GOT3 (cell line): Measurements from ENCODE around the gene NAALADL2.

Source experiments
- DNase-seq: peaks from one replicate; lab custom pipeline; 2025; ENCODE audit warnings: mixed read lengths; lab: John Stamatoyannopoulos, UW

Gene NAALADL2

DNA sequence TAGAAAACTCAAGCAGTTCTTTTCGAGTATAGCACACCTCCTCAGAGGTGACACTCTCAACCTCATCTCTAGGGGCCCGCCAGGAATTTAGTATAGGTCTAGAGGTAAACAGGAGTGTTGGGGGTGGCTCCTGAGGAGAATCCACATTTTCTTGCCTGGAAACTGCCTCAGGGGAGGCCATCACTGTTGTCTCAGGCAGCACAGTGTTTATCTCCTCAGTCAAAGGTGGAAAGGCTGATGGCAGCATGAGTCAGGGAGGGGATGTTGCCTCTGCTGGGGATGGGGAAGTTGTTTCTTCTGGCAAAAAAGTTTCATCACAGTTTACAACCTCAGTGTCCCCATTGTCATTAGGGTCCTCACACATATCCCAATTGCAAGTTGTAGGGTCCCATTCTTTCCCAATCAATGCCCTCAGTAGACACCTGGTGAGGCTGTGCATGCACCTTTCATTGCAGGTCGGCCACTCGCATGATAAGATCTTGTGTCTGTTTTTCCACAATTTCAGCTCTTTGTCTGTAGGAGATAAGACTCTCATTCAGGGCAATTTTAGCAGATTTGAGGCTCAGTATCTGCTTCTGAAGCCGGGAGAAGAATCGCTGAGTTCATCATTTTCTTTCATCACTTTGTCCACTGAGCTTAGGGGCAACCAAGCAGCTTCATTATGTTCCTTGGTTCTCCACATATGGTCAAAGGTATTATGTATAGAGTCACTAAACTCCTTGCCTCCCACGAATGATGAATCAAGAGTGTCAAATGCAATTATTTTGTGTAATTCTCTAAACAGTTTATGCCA is 25.8 kb downstream of the NAALADL2 start:
- no peak for DNase-seq

DNA sequence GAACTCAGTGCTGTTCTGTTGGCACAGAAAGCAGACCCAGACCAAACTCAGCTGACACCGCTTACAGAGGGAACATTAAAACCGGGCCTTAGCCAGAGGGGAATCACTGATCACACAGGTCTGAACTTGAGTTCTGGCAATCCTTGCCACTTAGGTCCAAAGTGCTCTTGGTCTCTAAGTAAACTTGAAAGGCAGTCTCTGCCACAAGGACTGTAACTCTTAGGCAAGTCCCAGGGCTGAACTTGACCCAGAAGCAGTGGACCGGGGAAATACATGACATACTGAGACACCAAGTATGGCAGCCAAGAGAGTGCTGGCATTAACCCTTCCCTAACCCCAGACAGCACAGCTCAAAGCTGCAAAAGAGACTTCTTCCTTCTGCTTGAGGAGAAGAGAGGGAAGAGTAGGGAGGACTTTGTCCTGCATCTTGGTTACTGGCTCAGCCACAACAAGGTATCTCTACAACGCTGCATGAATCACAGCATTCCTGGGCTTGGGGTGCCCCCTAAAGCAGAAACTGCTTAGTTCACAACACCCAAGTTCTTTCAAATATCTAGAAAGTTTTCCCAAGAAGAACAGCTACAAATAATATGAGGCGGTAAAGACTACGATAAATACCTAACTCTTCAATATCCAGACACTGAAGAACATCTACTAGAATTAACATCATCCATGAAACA is 32.5 kb downstream of the NAALADL2 start:
- DNase-seq, result no peak

DNA sequence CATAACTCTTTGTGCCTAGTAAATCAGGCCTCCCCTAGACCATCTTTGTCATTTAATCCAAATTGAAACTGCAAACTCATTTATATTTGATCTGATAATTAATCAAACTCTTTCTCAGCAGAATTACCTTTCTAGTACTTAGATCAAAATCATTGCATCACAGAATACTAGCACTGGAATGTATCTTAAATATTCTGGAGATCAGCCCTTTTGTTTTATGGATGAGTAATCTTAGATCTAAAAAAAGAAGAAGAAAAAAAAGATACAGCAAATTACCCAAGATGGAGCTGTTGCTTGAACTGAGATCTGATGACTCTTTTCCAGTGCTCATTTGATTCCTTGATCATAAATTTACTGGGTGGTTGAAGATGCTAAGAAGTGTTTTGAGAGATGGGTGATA is 47.9 kb downstream of the NAALADL2 start:
- DNase-seq, result no peak

DNA sequence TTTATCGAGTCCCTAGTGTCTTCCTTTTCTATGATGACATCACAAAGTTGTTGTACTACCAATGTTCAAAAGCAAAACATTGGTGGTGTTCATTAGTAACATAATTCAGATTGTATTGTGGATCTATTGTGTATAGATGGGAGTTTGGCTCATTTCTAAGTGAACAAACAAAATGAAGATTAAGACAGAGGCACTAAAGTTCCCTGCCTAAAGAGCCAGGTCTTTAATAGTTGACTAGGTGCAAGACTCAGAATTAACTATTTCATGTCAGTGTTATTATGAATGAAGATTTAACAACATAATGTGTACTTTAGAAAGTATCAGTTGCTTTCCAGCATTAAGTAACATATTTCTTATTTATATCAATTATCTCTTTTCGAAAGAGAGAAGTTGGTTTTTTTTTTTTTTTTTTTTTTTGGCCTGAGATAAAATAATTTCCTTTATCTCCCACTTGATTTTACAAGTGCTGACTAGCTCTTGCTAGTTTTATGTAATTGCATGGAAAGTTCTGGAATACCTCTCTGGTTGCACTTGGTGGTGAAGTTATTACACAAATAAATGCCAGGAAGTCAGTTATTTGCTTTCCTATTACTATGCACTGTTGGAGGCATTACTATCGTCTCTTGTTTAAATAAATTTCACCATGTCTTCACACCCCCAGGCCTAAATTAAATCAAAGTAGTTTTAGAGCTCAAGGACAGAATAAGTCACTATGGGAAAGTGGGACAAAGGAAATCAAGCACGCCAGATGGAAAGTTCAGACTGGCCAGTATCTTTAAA is 48.7 kb downstream of the NAALADL2 start:
- no peak for DNase-seq

DNA sequence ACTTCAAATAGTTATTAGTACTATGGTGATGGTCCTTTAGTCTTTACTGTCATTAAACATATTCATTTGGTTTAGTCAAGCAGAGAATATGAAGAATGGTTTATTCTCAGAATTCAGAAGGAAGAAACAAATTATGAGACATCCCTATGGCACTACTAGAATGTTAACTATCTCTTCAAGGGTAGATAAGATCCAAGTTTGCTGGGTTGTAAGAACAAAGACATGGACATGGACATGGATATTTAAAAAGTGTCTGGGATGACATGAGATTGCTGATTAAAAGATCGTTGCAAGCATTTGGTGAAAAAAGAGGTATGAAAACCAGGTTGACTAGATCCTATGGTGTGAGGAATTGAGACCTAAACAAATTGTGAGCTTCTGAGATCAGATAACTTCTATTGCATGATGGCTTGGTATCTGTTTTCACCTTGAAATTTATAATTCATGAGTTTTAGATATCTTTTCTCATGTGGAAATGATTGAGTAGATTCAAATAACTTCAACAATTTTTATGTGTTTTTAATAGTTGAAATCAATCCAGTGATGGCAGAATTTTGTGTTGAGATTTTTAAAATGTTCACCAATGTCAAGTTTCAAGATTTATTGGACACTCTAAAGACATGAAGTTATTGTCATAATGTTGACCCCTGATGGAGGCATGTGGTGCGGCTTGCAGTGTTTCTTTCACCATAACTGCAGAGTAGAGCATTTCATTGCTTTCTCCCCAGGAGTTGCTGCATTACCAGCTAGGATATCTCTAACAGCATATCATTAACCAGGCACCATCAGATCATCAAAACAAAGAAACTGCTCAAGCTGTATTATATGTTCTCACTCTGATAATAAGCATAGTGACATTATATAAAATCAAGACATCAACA is 72.6 kb downstream of the NAALADL2 start:
- DNase-seq, result no peak

DNA sequence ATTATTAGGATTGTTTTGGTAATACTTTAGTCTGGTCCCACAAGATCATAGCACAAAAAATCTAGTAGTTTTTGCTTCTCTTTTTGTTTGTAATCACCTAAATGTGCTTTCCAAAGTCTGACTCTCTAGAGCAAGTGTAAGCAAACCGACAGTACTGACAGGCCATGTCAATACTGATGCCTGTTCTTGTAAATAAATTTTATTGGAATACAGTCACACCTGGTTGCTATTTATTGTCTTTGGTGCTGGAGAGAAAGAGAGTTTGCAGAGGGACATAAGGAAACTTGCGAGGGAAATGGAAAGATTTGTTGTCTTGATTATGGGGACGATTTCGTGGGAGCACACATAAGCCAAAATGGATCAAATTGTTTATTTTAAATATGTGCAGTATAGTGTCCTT is 77.5 kb downstream of the NAALADL2 start:
- DNase-seq, result no peak

DNA sequence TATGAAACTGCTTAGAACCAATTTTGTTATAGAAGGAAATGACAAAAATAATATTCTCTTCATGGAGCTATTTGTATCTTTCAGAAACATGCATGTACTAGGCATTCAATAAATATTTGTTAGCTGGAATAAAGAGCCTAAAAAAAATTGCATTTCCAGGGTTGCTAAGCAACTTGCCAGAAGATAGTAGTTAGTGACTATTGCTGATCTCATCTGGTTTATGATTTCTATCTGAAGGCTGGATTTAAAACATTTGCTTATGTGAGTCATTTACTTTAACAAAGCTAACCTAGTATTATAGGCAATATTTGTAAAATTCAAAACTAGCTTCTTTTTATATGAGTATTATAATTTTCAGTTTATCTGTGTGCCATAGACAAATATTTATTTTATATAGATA is 78.3 kb downstream of the NAALADL2 start:
- DNase-seq, result no peak

DNA sequence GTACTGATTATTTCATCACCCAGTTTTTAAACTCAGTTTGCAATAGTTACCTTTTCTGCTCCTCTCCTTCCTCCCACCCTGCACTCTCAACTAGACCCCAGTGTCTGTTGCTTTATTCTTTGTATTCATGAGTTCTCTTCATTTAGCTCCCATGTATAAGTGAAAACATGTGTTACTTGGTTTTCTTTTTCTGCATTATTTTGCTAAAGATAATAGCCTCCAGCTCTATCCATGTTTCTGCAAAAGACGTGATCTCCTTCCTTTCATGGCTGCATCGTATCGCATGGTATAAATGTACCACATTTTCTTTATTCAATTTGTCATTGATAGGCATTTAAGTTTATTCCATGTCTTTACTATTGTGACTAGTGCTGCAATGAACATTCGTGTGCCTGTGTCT is 79.0 kb downstream of the NAALADL2 start:
- no peak for DNase-seq

DNA sequence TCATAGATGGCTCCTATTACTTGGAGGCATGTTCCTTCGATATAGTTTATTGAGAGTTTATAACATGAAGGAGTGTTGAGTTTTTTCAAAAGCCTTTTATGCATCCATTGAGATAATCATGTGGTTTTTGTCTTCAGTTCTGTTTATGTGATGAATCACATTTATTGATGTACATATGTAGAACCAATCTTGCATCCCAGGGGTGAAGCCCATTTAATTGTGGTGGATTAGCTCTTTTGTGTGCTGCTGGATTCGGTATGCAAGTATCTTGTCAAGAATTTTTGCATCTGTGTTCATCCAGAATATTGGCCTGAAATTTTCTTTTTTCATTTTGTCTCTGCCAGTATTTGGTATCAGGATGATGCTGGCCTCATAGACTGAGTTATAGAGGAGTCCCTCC is 81.0 kb downstream of the NAALADL2 start:
- DNase-seq, result no peak

DNA sequence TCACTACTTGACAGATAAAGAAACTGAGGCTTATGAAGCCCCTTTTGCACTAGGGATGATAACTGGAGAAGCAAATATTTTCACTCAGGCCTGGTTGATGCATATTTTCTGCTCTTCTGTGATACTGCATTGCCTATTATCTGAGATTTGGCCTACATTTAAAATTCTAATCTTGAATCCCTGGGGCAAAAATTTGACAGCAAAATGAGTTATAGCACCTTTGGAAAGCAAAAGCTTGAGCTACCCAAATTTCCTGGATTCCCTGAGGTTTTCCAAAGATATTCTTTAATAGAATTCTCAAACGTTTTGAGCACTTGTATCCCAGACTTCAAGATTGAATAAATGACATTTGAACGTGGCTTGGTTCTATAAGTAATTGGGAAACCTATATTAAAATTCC is 86.1 kb downstream of the NAALADL2 start:
- DNase-seq, result no peak

DNA sequence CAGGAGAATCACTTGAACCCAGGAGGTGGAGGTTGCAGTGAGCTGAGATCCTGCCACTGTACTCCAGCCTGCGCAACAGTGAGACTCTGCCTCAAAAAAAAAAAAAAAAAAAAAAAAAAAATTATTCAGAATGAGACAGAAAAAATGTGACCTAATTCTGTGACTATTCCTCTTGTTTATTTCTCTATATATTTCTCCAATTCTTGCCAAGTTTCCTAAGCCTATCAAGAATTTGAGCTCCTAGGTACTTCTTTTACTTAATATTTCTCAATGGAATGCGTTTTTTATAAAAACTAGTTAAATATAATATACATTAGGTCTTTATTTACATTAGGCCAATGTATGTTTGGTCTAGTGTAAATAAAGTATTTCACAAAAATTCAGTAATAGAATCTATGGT is 86.8 kb downstream of the NAALADL2 start:
- DNase-seq, result no peak

DNA sequence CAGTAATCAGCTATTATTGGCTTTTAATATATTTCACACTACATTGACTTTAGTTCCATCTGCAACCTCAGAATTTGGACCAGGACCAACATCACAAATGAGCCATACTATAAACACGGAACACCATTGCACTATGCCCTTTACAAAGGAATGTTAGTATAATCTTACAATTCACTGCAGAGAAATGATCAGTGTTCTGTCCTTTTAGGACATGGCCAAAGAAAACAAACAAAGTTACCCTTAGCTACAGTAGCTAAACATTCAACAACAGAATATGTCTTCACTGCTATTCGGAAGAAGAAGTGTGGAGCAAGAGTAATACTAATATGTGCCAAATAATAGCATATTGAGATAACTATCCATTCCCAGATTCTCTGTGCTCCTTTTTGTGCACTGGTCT is 90.4 kb downstream of the NAALADL2 start:
- DNase-seq, result no peak

DNA sequence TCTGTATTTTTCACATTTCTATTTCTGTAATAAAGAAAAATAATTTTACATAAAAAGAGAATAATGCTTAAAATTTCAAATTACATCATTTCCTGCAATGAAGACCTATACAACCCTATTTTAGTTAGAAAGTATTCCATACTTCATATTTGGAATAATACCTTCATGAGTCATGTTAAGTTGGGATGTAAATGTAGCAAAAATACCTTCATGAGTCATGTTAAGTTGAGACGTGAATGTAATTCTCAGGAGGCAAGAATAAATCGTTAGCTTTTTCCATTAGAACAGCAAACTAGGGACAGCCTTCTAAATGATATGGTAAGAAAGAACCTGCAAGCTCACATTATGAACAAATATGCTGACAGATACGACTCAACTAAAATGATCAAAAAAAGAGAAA is 91.9 kb downstream of the NAALADL2 start:
- no peak for DNase-seq

DNA sequence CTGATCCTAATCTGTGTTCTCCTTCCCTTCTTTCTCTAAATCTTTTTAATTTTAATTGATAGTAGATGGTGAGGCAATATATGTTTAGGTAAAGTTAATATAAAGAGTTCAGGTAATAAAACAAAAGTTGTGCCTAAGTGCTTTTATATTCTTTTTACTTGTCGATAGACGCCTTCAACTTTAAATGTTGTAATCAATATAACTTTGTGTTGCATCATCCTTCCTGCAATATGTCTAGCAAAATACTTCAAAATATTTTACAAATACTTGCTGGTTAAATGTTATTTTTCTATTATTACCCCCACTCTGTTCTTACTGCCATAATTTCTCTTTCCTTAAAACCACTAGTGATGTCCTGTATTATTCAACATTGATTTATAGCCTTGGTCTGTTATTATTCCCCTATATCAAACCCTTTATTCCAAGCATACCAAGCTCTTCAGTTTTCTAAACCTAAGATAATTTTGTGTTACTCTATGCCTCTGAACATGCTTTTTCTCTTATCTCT is 92.4 kb downstream of the NAALADL2 start:
- DNase-seq, result no peak

DNA sequence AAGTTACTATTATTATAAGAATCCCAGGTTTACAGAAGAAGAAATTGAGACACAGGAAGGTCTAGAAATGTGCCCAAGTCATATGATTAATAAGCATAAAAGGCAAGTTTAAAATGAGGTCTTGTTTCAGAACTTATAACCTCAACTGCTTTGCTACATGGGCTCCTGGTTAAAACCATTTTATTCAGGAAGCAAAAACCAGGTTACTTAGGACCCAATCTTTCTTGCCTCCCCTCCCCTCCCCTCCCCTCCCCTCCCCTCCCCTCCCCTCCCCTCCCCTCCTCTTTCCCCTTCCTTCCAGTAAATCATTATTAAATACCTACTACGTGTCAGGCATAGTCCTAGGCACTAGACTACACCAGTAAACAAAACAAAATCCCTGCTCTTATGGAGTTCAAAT is 93.9 kb downstream of the NAALADL2 start:
- no peak for DNase-seq

DNA sequence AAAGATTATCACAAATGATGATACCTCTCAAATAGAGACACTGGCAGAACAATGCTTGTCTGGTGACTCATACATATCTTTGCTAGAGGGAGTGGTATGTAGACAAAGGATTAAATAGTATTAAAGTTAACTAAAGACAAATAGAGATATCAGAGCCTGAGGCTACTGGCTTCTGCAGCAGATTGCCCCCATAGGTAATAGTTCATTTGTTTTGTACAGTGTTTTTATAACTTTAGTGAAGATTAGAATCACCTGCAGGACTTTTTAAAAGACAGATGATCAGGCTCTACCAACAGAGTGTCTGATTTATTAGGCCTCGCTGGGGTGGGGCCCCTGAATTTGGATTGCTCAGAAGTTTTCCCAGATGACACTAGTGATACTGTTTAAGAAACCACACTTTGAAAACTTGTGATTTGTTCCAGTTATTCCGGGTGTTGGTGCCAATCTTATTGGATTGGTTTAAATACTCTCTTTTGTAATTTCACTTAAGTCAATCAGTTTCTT is 96.4 kb downstream of the NAALADL2 start:
- no peak for DNase-seq

DNA sequence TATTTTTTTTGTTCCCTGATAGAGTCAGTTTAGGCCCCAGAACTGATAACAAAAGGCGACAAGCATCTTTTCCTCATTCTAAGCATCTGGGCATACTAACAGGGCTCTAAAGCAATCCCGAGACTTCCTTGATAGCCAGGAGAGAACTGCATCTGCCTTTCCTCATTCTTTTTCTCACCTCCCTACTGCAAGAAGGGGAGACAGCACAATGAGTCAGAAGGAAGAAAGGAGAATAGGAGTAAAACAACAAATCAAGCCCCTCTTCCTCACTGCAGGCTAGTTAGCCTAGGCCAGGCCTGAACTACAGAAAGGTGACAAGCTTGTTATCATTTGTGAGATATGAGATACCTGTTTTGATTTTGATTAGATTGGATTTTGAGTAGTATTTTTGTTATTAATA is 97.9 kb downstream of the NAALADL2 start:
- no peak for DNase-seq

DNA sequence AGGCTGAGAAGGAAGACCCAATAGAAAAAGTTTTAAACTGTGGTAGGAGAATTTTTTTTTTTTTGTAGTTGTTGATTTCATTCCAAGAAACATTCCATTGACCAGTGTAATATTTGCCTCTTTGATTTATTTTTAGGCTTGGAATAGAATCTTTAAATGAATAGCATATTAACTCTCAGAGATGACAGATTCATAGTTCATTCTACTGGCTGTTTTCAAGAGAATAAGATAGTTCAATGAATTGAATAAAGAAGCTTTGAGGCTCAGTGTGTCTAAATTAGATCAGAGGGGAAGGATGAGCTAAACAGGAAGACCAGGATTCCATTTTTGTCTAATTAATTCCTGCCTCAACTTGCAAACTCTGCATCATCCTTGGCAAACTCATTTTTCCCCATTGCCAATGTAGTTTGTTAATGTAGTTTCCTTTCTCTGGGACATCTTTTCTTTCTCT is 98.4 kb downstream of the NAALADL2 start:
- no peak for DNase-seq

DNA sequence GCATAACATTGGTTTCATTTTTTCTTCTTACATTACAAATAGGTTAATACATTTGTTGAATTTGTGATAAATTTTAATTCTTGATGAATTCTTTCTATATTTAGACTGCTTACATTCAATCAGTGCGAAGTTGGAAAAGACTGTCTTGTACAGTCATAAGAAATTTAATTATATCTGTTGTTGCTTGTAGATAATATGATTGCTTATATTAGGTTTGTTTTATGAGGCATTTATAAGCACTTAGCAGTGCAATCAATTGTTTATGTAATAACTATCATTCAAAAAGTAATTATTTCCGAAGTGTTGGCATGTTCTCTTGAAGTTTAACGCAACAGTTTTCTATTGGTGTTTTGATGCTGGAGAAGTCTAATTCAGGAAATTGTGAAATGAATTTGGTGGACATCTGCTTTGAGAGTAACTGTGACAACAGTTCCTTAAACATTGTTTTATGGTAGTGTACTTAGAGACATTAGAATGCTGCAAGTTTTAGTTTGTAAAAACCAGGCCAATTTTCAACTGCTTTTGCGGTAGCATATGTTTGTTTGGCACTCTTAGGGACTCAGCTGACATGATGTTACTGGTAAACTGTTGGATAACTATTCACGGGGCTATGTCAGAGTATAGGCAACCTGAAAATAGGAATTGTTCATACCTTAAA is 99.7 kb downstream of the NAALADL2 start:
- DNase-seq, result no peak

DNA sequence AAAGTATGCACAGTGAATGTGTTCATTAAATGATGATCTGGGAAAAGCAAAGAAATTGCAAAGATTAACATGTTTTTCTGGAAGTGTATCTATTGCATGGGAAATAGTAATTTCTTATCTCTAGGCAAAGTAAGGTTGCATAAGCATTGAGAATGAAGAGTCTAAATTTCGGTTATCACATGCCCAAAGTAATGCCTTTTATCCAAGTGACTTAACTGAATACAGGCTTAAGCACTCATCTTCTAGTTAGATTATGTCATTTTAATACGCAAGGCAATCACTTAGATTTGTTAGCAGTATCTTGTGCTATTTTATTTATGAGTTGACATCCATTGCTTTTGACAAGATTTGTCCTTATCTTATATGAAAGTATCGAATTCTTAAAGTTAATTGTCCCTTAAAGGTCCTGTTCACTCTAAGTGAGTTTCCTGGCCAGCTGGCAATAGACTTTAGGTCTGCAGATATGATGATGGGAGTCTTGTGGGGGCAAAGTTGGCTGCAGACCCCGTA is 100.5 kb downstream of the NAALADL2 start:
- DNase-seq, result no peak

DNA sequence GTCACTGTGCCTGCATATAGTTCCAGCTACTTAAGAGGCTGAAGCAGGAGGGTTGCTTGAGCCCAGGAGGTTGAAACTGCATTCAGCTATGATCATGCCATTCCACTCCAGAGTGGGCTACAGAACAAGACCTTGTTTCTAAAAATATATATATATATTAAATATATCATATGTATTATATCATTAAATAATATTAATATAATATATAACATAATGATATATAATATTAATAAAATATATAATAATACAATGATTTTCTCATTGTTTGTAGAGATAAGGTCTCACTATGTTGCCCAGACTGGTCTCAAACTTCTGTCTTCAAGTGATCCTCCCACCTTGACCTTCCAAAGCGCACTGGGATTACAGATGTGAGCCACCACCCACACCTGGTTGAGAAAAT is 101.8 kb downstream of the NAALADL2 start:
- no peak for DNase-seq
